H1 (cell line): ENCODE data around the gene CEP126. TPM values are rescaled to one million over a fixed set of nuclear protein-coding genes. Genes with fewer than 3 reads are reported as not detected.

Experiments used
- CTCF ChIA-PET: fragments of 300-600 bp; sonication (Branson Sonifier 250); formaldehyde crosslinking; loops from one replicate; lab custom pipeline; 2021; ENCODE audit not compliant: partially characterized antibody; lab: Charles Lee
- POLR2A ChIA-PET: fragments of 300-600 bp; sonication (Branson Sonifier 250); formaldehyde crosslinking; loops from one replicate; lab custom pipeline; 2021; ENCODE audit warnings: inconsistent platforms; ENCODE audit not compliant: partially characterized antibody; lab: Charles Lee
- DNase-seq, 2 experiments: peaks; one replicate each; pipeline versions ENCODE4 v3.0.0 to v3.0.0-alpha.2; 2010 to 2022; ENCODE audit warnings: low spot score in 2 of 2, low read depth in 1 of 2, mixed read lengths in 1 of 2
- FAIRE-seq: peaks from 2 replicates; lab custom pipeline; 2011; peaks lifted over from hg19 to GRCh38; lab: Jason Lieb, UNC
- H2AFZ ChIP-seq: 2 replicates; pipeline ENCODE4 v1.8.1; 2012; ENCODE audit warnings: low read length, inconsistent platforms
- H2AK5ac ChIP-seq: 2 replicates; pipeline ENCODE4 v1.6.1; 2013; ENCODE audit warnings: low read depth, low read length
- H2BK120ac ChIP-seq: replicated peaks from 2 replicates; pipeline ENCODE3; 2013; ENCODE audit warnings: low read depth, low read length, inconsistent platforms
- H2BK12ac ChIP-seq: 2 replicates; pipeline ENCODE4 v1.6.1; 2013; ENCODE audit warnings: low read depth, low read length
- H2BK15ac ChIP-seq: 2 replicates; pipeline ENCODE4 v1.6.1; 2013; ENCODE audit warnings: low read length
- H2BK20ac ChIP-seq: 2 replicates; pipeline ENCODE4 v1.6.1; 2013; ENCODE audit warnings: low read length
- H2BK5ac ChIP-seq: 2 replicates; pipeline ENCODE4 v1.6.1; 2013; ENCODE audit warnings: low read depth, low read length
- H3K14ac ChIP-seq: 2 replicates; pipeline ENCODE4 v1.6.1; 2013; ENCODE audit warnings: inconsistent platforms; ENCODE audit not compliant: insufficient read length
- H3K18ac ChIP-seq: 2 replicates; pipeline ENCODE4 v1.6.1; 2013; ENCODE audit warnings: low read length; ENCODE audit errors: extremely low read depth
- H3K23ac ChIP-seq: 2 replicates; pipeline ENCODE4 v1.6.1; 2013; ENCODE audit warnings: inconsistent platforms; ENCODE audit not compliant: insufficient read length
- H3K23me2 ChIP-seq: 2 replicates; pipeline ENCODE4 v1.6.1; 2013; ENCODE audit warnings: low read depth, low read length
- H3K27ac ChIP-seq: 2 replicates; pipeline ENCODE4 v1.6.1; 2011; ENCODE audit warnings: low read depth, low read length, inconsistent platforms
- H3K27me3 ChIP-seq, 4 experiments: replicated peaks in 1 of 4; 1 replicate in 1 of 4; 2 replicates in 3 of 4; pipeline versions ENCODE4 v1.6.1 to v1.8.1; 2011 to 2013; ENCODE audit warnings: low read length in 3 of 4, mild to moderate bottlenecking in 3 of 4, inconsistent platforms in 2 of 4, mixed read lengths in 2 of 4, moderate library complexity in 1 of 4; ENCODE audit not compliant: control insufficient read depth in 3 of 4, insufficient read depth in 3 of 4; ENCODE audit errors: extremely low read depth in 1 of 4
- H3K36me3 ChIP-seq, 4 experiments: 2 replicates each; pipeline versions ENCODE4 v1.6.1 to v1.8.1; 2011 to 2013; ENCODE audit warnings: mild to moderate bottlenecking in 4 of 4, low read length in 3 of 4, moderate library complexity in 2 of 4, control low read depth in 1 of 4, inconsistent platforms in 1 of 4; ENCODE audit not compliant: insufficient read depth in 4 of 4, control insufficient read depth in 2 of 4
- H3K4ac ChIP-seq: replicated peaks from 2 replicates; pipeline ENCODE3; 2013; ENCODE audit warnings: low read length, low read depth, mixed read lengths, inconsistent platforms; ENCODE audit not compliant: insufficient read length
- H3K4me1 ChIP-seq, 4 experiments: replicated peaks in 1 of 4; 1 replicate in 1 of 4; 2 replicates in 3 of 4; pipeline versions ENCODE4 v1.6.1 to v1.8.1; 2011 to 2013; ENCODE audit warnings: low read length in 3 of 4, inconsistent platforms in 2 of 4, mixed read lengths in 1 of 4; ENCODE audit not compliant: insufficient read depth in 4 of 4, control insufficient read depth in 3 of 4
- H3K4me2 ChIP-seq, 2 experiments: 2 replicates each; pipeline versions ENCODE4 v1.6.1 to v1.8.1; 2011 to 2013; ENCODE audit warnings: low read depth in 2 of 2, low read length in 2 of 2, control low read depth in 1 of 2, inconsistent platforms in 1 of 2, mild to moderate bottlenecking in 1 of 2; ENCODE audit not compliant: insufficient read depth in 1 of 2
- H3K4me3 ChIP-seq, 4 experiments: fragments of 200-600, 300-600 bp in 1 of 4; sonication (generic), shearing (Covaris generic), sonication (Bioruptor Twin) in 1 of 4; 2 replicates each; pipeline versions ENCODE4 v1.5.1 to v1.8.1; 2011 to 2016; ENCODE audit warnings: low read length in 4 of 4, low read depth in 3 of 4, control low read depth in 2 of 4, inconsistent platforms in 2 of 4, mild to moderate bottlenecking in 2 of 4, mixed read lengths in 1 of 4, moderate library complexity in 1 of 4; ENCODE audit not compliant: insufficient read depth in 2 of 4; ENCODE audit errors: extremely low read depth in 1 of 4
- H3K56ac ChIP-seq: replicated peaks from 2 replicates; pipeline ENCODE3; 2013; ENCODE audit warnings: low read depth, mild to moderate bottlenecking, mixed read lengths, low read length, inconsistent platforms; ENCODE audit not compliant: insufficient read length
- H3K79me1 ChIP-seq: 2 replicates; pipeline ENCODE4 v1.6.1; 2013; ENCODE audit warnings: low read depth, low read length, control low read depth
- H3K79me2 ChIP-seq, 2 experiments: 2 replicates each; pipeline versions ENCODE4 v1.6.1 to v1.8.1; 2012 to 2013; ENCODE audit warnings: low read length in 2 of 2, mild to moderate bottlenecking in 2 of 2, inconsistent platforms in 1 of 2; ENCODE audit not compliant: insufficient read depth in 2 of 2, control insufficient read depth in 1 of 2
- H3K9ac ChIP-seq, 4 experiments: replicated peaks in 1 of 4; 1 replicate in 1 of 4; 2 replicates in 3 of 4; pipeline versions ENCODE4 v1.6.1 to v1.8.1; 2011 to 2013; ENCODE audit warnings: low read depth in 3 of 4, low read length in 3 of 4, control low read depth in 2 of 4, mild to moderate bottlenecking in 2 of 4, moderate library complexity in 2 of 4, inconsistent platforms in 1 of 4; ENCODE audit errors: extremely low read depth in 1 of 4
- H3K9me3 ChIP-seq, 2 experiments: 2 replicates each; pipeline versions ENCODE4 v1.6.1 to v1.8.1; 2012 to 2013; ENCODE audit warnings: mild to moderate bottlenecking in 2 of 2, moderate library complexity in 2 of 2, control low read depth in 1 of 2, inconsistent platforms in 1 of 2, low read depth in 1 of 2, low read length in 1 of 2, mixed read lengths in 1 of 2; ENCODE audit not compliant: insufficient read depth in 2 of 2
- H4K20me1 ChIP-seq, 2 experiments: replicated peaks in 1 of 2; 2 replicates each; pipeline versions ENCODE3 to v1.8.1; 2011 to 2013; ENCODE audit warnings: inconsistent platforms in 2 of 2, low read length in 2 of 2, mild to moderate bottlenecking in 1 of 2; ENCODE audit not compliant: insufficient read depth in 2 of 2, control insufficient read depth in 1 of 2
- H4K5ac ChIP-seq: 2 replicates; pipeline ENCODE4 v1.6.1; 2013; ENCODE audit warnings: low read length, low read depth, mixed read lengths, inconsistent platforms; ENCODE audit not compliant: insufficient read length
- H4K8ac ChIP-seq: 2 replicates; pipeline ENCODE4 v1.8.0; 2013; ENCODE audit warnings: mild to moderate bottlenecking, moderate library complexity, low read length, inconsistent platforms; ENCODE audit not compliant: insufficient read depth; ENCODE audit errors: extremely low read depth
- H4K91ac ChIP-seq: replicated peaks from 2 replicates; pipeline ENCODE3; 2013; ENCODE audit warnings: low read length, mixed read lengths, inconsistent platforms; ENCODE audit not compliant: insufficient read length
- CBX8 ChIP-seq: fragments of 300-800, 300-1000 bp; sonication (generic); IDR thresholded peaks from 2 replicates; pipeline ENCODE4 v1.7.1; 2016; ENCODE audit warnings: low read depth, low read length, borderline replicate concordance
- CREB1 ChIP-seq: IDR thresholded peaks from 2 replicates; pipeline ENCODE4 v1.6.1; 2012; ENCODE audit warnings: inconsistent platforms
- EP300 ChIP-seq, 2 experiments: IDR thresholded peaks; 1 replicate in 1 of 2; 2 replicates in 1 of 2; pipeline ENCODE4 v1.6.1; 2011 to 2012; ENCODE audit warnings: low read depth in 2 of 2, low read length in 2 of 2, mild to moderate bottlenecking in 2 of 2, borderline replicate concordance in 1 of 2, inconsistent platforms in 1 of 2, moderate library complexity in 1 of 2
- EZH2 ChIP-seq: fragments of 200-600 bp; sonication (generic); IDR thresholded peaks from 2 replicates; pipeline ENCODE4 v1.7.1; 2012; ENCODE audit warnings: low read depth, mild to moderate bottlenecking, moderate library complexity, low read length, inconsistent platforms; ENCODE audit not compliant: severe bottlenecking
- GTF2F1 ChIP-seq: IDR thresholded peaks from 2 replicates; pipeline ENCODE4 v1.6.1; 2012; ENCODE audit warnings: low read depth, low read length, improper control_type of control experiment, borderline replicate concordance
- JUND ChIP-seq: IDR thresholded peaks from 2 replicates; pipeline ENCODE4 v1.6.1; 2011; ENCODE audit warnings: mild to moderate bottlenecking, improper control_type of control experiment, low read length
- MAFK ChIP-seq: IDR thresholded peaks from 2 replicates; pipeline ENCODE4 v1.6.1; 2012; ENCODE audit warnings: low read depth, mild to moderate bottlenecking, improper control_type of control experiment, low read length
- MAX ChIP-seq: IDR thresholded peaks from 2 replicates; pipeline ENCODE4 v1.6.1; 2012; ENCODE audit warnings: inconsistent platforms
- RBBP5 ChIP-seq: IDR thresholded peaks from 2 replicates; pipeline ENCODE4 v1.7.1; 2012; ENCODE audit warnings: low read depth, mild to moderate bottlenecking, inconsistent platforms, low read length, moderate library complexity, borderline replicate concordance
- RFX5 ChIP-seq: IDR thresholded peaks from 2 replicates; pipeline ENCODE4 v1.6.1; 2011; ENCODE audit warnings: low read depth, low read length, improper control_type of control experiment, borderline replicate concordance
- RNF2 ChIP-seq: fragments of 200-900, 300-1000 bp; sonication (generic); IDR thresholded peaks from 2 replicates; pipeline ENCODE4 v1.7.1; 2016; ENCODE audit warnings: borderline replicate concordance, low read depth, mild to moderate bottlenecking, antibody characterized with exemption, low read length; ENCODE audit not compliant: poor library complexity, severe bottlenecking; ENCODE audit errors: missing control alignments
- ZNF274 ChIP-seq: IDR thresholded peaks from 2 replicates; pipeline ENCODE4 v1.7.0; 2012; ENCODE audit warnings: low read length, borderline replicate concordance; ENCODE audit errors: extremely low read depth
- WGBS, 2 experiments: shearing (Covaris generic) in 1 of 2; methylation state at CpG; one replicate each; pipeline versions ENCODE4 v1.1.6 to v1.1.7; 2013 to 2015; ENCODE audit warnings: low lambda C conversion rate in 2 of 2, mixed read lengths in 2 of 2, inconsistent platforms in 1 of 2, low coverage in 1 of 2, missing lambda C conversion rate in 1 of 2; ENCODE audit not compliant: insufficient replicate concordance in 2 of 2, insufficient coverage in 1 of 2, insufficient read length in 1 of 2; ENCODE audit errors: extremely low coverage in 1 of 2, missing lambda C conversion rate in 1 of 2; 5-methylcytosine and 5-hydroxymethylcytosine counted together
- polyA plus RNA-seq, 7 experiments: library from polyadenylated mRNA; depleted of rRNA in 3 of 7; stranded (reverse) in 5 of 7; unstranded in 2 of 7; fragments of >200 nt in 5 of 7; fragments of 200-250 nt in 2 of 7; gene quantifications; 1 replicate in 5 of 7; 2 replicates in 1 of 7; 4 replicates in 1 of 7; pipeline versions ENCODE4 v1.2.1 to v1.2.3, GENCODE V29; 2011 to 2013; ENCODE audit warnings: missing spikeins in 2 of 7, mixed read lengths in 2 of 7
- total RNA-seq: library from RNA; stranded (reverse); fragmentation: NEBNext Ultra II Directional; extraction: Animal tissue kit (Norgen Biotek cat#: 25700); gene quantifications from 2 replicates; pipeline ENCODE4 v1.2.1, GENCODE V29; 2021

CEP126 gene
- total and polyA plus RNA-seq, 2 of the 8 experiments (the other 6 are each of a cell fraction or from before 2014, with no cell fraction given): 0.76 to 1.9 TPM

DNA sequence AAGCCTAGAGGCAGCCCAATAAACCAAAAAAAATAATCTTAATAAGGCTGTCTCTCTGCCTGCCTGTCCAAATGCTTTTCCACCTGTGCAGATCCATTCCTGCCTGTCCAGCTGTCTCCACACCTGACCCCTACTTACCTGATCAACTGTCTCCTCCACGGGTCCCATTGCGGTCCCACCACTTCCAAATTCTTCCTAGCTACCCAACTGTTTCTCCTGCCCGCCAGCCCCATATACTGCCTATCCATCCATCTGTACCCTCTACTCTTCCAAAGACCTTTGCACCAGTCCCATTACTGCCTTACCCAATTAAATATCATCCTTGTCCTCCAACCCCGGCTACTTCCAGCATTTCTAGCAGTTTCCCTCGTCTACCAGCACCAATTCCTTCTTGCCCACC lies 40.9 kb downstream of the CEP126 start:
- 88% methylated on average over 5 of the region's 5 CpGs; no CpG with 5 or more reads in 1 of the 2 experiments for WGBS, 2 experiments
- no peak overlapping the region for H2BK12ac ChIP-seq
- no peaks in the 10 kb centered on the region for H3K27me3 ChIP-seq
- no peak overlapping the region for H3K4me2 ChIP-seq
- H2AK5ac ChIP-seq: no peak overlapping the region
- H3K56ac ChIP-seq: no peak overlapping the region
- no peak overlapping the region for H2BK120ac ChIP-seq
- H4K5ac ChIP-seq: no peak overlapping the region
- no peak overlapping the region for H2AFZ ChIP-seq
- H3K36me3 ChIP-seq: no peaks in the 10 kb centered on the region
- ChIA-PET CTCF (interaction anchor here (1.0 to 1.4 kb wide), 2 partner anchors 28 to 52 kb away, joined by 3 to 4 read pairs; no protein-coding TSS in a partner anchor), POLR2A (no interaction called here)
- no peaks in the 10 kb centered on the region for H3K9me3 ChIP-seq
- FAIRE-seq (no peak), DNase-seq (no peak)
- H4K91ac ChIP-seq: no peak overlapping the region
- no peak overlapping the region for H3K27ac ChIP-seq
- H2BK20ac ChIP-seq: no peak overlapping the region
- no peaks in the 10 kb centered on the region for H3K79me2 ChIP-seq
- H3K18ac ChIP-seq: no peak overlapping the region
- peaks cover 2% of the 10 kb centered on the region; the same call in 1 of the 2 replicates for H3K23me2 ChIP-seq
- no peak overlapping the region for H4K8ac ChIP-seq
- H2BK15ac ChIP-seq: no peak overlapping the region
- no peaks in the 10 kb centered on the region for H3K4me1 ChIP-seq
- no peaks in the 10 kb centered on the region for H4K20me1 ChIP-seq
- H3K23ac ChIP-seq: no peak overlapping the region
- H3K4ac ChIP-seq: no peak overlapping the region
- no peak overlapping the region for H3K9ac ChIP-seq
- no peak overlapping the region for H3K14ac ChIP-seq
- H2BK5ac ChIP-seq: no peak overlapping the region
- H3K4me3 ChIP-seq: no peak overlapping the region
- no peaks in the 10 kb centered on the region for H3K79me1 ChIP-seq
- TF ChIP-seq EZH2: no peak
- no peak for TF ChIP-seq RFX5
- no peak for TF ChIP-seq CBX8
- TF ChIP-seq GTF2F1: no peak
- TF ChIP-seq RBBP5: no peak
- no peak for TF ChIP-seq MAFK
- no peak for TF ChIP-seq EP300 (IDR thresholded peaks at IDR 0.05; ENCODE audit: borderline replicate concordance in 1 of 2, low read depth in 2 of 2, low read length in 2 of 2)
- TF ChIP-seq RNF2: no peak
- TF ChIP-seq JUND: no peak
- TF ChIP-seq ZNF274: no peak
- TF ChIP-seq MAX: no peak
- no peak for TF ChIP-seq CREB1
